NT2/D1 (cell line): ENCODE data around the gene CSGALNACT2.

ENCODE experiments used
- SUZ12 ChIP-seq: IDR thresholded peaks from 2 replicates; pipeline ENCODE4 v1.6.1; 2011; ENCODE audit not compliant: insufficient read length, insufficient read depth; ENCODE audit errors: extremely low read depth
- YY1 ChIP-seq: IDR thresholded peaks from 2 replicates; pipeline ENCODE4 v1.6.1; 2011; ENCODE audit not compliant: insufficient read length, insufficient read depth
- ZNF274 ChIP-seq: IDR thresholded peaks from 2 replicates; pipeline ENCODE4 v1.6.1; 2011; ENCODE audit warnings: mild to moderate bottlenecking, low read depth, low read length

- no peak for TF ChIP-seq ZNF274
- no peak for TF ChIP-seq YY1
- TF ChIP-seq SUZ12 = no peak
Measured at GRCh38 chr10:43120929-43121314, 17.3 kb upstream of the CSGALNACT2 start.
